Liver (tissue), 9 donors: ENCODE results near the gene C12orf57. TPM values are rescaled to one million over a fixed set of nuclear protein-coding genes. Genes with fewer than 3 reads are reported as not detected.

Experiments used
- DNase-seq: peaks from one replicate; pipeline ENCODE4 v3.0.0-alpha.2; 2017; ENCODE audit warnings: low spot score
- H3K27ac ChIP-seq, 2 donors: one replicate each; pipeline ENCODE4 v1.7.0; 2013; ENCODE audit warnings: inconsistent platforms in 2 of 2, low read length in 2 of 2, control low read depth in 1 of 2, low read depth in 1 of 2, mild to moderate bottlenecking in 1 of 2
- H3K27me3 ChIP-seq, 4 donors: one replicate each; pipeline versions ENCODE4 v1.6.1 to v1.7.0; 2013; ENCODE audit warnings: low read length in 3 of 4, inconsistent platforms in 1 of 4, mild to moderate bottlenecking in 1 of 4, moderate library complexity in 1 of 4; ENCODE audit not compliant: control insufficient read depth in 4 of 4, insufficient read depth in 4 of 4
- H3K36me3 ChIP-seq, 4 donors: one replicate each; pipeline versions ENCODE4 v1.6.1 to v1.7.0; 2013; ENCODE audit warnings: low read length in 3 of 4, mild to moderate bottlenecking in 3 of 4, low read depth in 1 of 4, moderate library complexity in 1 of 4; ENCODE audit not compliant: control insufficient read depth in 4 of 4, insufficient read depth in 3 of 4
- H3K4me1 ChIP-seq, 4 donors: one replicate each; pipeline versions ENCODE4 v1.6.1 to v1.7.0; 2013; ENCODE audit warnings: low read length in 3 of 4, mild to moderate bottlenecking in 3 of 4, moderate library complexity in 1 of 4; ENCODE audit not compliant: control insufficient read depth in 4 of 4, insufficient read depth in 4 of 4
- H3K4me3 ChIP-seq, 3 donors: one replicate each; pipeline versions ENCODE4 v1.6.1 to v1.7.0; 2013; ENCODE audit warnings: low read length in 3 of 3, control low read depth in 1 of 3, low read depth in 1 of 3, mild to moderate bottlenecking in 1 of 3
- H3K9ac ChIP-seq, 2 donors: one replicate each; pipeline ENCODE4 v1.7.0; 2013; ENCODE audit warnings: low read length in 2 of 2, mild to moderate bottlenecking in 2 of 2, moderate library complexity in 2 of 2, control low read depth in 1 of 2, low read depth in 1 of 2
- H3K9me3 ChIP-seq, 4 donors: one replicate each; pipeline versions ENCODE4 v1.6.1 to v1.7.0; 2013; ENCODE audit warnings: low read length in 3 of 4; ENCODE audit not compliant: control insufficient read depth in 4 of 4
- ATF3 ChIP-seq: IDR thresholded peaks from 2 replicates; pipeline ENCODE4 v1.6.1; 2016; ENCODE audit warnings: antibody characterized with exemption
- CTCF ChIP-seq: fragments of 150-350 bp; IDR thresholded peaks from 2 replicates; pipeline ENCODE4 v1.5.1; 2017; ENCODE audit warnings: improper control_type of control experiment, low read depth, low read length; ENCODE audit not compliant: missing input control
- EGR1 ChIP-seq, 2 donors: IDR thresholded peaks; 2 replicates each; pipeline ENCODE4 v1.6.1; 2016 to 2018; ENCODE audit warnings: antibody characterized with exemption in 2 of 2, low read depth in 2 of 2
- FOXA1 ChIP-seq: IDR thresholded peaks from 2 replicates; pipeline ENCODE4 v1.6.1; 2016; ENCODE audit warnings: antibody characterized with exemption
- FOXA2 ChIP-seq: IDR thresholded peaks from 2 replicates; pipeline ENCODE4 v1.6.1; 2016; ENCODE audit warnings: antibody characterized with exemption
- NR2F2 ChIP-seq: IDR thresholded peaks from 2 replicates; pipeline ENCODE4 v1.6.1; 2016; ENCODE audit warnings: antibody characterized with exemption
- RXRA ChIP-seq, 2 donors: IDR thresholded peaks; 2 replicates each; pipeline ENCODE4 v1.6.1; 2017 to 2018; ENCODE audit warnings: antibody characterized with exemption in 2 of 2, mild to moderate bottlenecking in 1 of 2
- SP1 ChIP-seq: IDR thresholded peaks from 2 replicates; pipeline ENCODE4 v1.6.1; 2018; ENCODE audit warnings: antibody characterized with exemption, mild to moderate bottlenecking
- WGBS: extraction: QIAGEN DNeasy Blood & Tissue Kit; methylation state at CpG from one replicate; pipeline ENCODE4 v1.1.7; 2013; 5-methylcytosine and 5-hydroxymethylcytosine counted together
- polyA plus RNA-seq, 2 donors: library from polyadenylated mRNA; stranded (reverse) in 1 of 2; unstranded in 1 of 2; fragments of 200-250 nt in 1 of 2; fragments of >200 nt in 1 of 2; fragmentation: Nextera tagmentation in 1 of 2; extraction: Ambion mirVana in 1 of 2; gene quantifications; one replicate each; pipeline versions ENCODE4 v1.2.1 to v1.2.3, GENCODE V29; 2013 to 2015
- total RNA-seq, 2 donors: library from RNA; depleted of rRNA; stranded (reverse); fragments of >200 nt; gene quantifications; one replicate each; pipeline ENCODE4 v1.2.3, GENCODE V29; 2014
- TF ChIP-seq, protein P1 (sequence below): IDR thresholded peaks from 2 replicates; pipeline ENCODE4 v1.6.1; 2016; ENCODE audit warnings: antibody characterized with exemption, mild to moderate bottlenecking
- TF ChIP-seq, protein P2 (sequence below): IDR thresholded peaks from 2 replicates; pipeline ENCODE4 v1.6.1; 2016; ENCODE audit warnings: antibody characterized with exemption
- donor health status: healthy.
- donor health status: healthy.
- donor health status: healthy.
- donor health status: healthy.
- donor health status: healthy.

C12orf57 gene
- total and polyA plus RNA-seq, 4 donors: 49.2 to 193 (median 65.7) TPM

GRCh38 chr12:6942331-6942665 lies 1.5 kb upstream of the C12orf57 start:
- peaks cover 15 to 63% (median 46%) of the 10 kb centered on the region in 4 donors for H3K4me1 ChIP-seq
- H3K27ac ChIP-seq: peak overlapping the region; percentile 24 to 47

DNA sequence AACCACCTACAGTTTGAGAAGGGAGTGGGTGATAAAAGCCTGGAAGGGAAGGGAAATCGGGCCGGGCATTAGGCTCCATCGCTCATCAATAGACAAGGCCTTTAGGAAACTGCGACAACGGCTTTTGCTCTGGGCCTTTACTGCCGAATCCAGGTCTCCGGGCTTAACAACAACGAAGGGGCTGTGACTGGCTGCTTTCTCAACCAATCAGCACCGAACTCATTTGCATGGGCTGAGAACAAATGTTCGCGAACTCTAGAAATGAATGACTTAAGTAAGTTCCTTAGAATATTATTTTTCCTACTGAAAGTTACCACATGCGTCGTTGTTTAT lies 467 bp upstream of the C12orf57 start:
- Histone ChIP-seq H3K36me3 (no peaks in the 10 kb centered on the region), H3K27me3 (no peaks in the 10 kb centered on the region), H3K27ac (peak overlapping the region; percentile 86 to 96), H3K9ac (peak overlapping the region; percentile 34 to 82), H3K4me3 (peak overlapping the region in 2 of 3 donors; percentile 56 to 66), H3K9me3 (no peaks in the 10 kb centered on the region), H3K4me1 (peaks cover 12 to 58% (median 42%) of the 10 kb centered on the region in 4 donors)
- WGBS: 2% methylated on average over 13 of the region's 13 CpGs
- peak; percentile 72 for DNase-seq
- no peak for TF ChIP-seq SP1
- no peak for TF ChIP-seq EGR1 (IDR thresholded peaks at IDR 0.05; ENCODE audit: low read depth in 2 of 2)
- TF ChIP-seq FOXA1: no peak
- TF ChIP-seq, protein P1, sequence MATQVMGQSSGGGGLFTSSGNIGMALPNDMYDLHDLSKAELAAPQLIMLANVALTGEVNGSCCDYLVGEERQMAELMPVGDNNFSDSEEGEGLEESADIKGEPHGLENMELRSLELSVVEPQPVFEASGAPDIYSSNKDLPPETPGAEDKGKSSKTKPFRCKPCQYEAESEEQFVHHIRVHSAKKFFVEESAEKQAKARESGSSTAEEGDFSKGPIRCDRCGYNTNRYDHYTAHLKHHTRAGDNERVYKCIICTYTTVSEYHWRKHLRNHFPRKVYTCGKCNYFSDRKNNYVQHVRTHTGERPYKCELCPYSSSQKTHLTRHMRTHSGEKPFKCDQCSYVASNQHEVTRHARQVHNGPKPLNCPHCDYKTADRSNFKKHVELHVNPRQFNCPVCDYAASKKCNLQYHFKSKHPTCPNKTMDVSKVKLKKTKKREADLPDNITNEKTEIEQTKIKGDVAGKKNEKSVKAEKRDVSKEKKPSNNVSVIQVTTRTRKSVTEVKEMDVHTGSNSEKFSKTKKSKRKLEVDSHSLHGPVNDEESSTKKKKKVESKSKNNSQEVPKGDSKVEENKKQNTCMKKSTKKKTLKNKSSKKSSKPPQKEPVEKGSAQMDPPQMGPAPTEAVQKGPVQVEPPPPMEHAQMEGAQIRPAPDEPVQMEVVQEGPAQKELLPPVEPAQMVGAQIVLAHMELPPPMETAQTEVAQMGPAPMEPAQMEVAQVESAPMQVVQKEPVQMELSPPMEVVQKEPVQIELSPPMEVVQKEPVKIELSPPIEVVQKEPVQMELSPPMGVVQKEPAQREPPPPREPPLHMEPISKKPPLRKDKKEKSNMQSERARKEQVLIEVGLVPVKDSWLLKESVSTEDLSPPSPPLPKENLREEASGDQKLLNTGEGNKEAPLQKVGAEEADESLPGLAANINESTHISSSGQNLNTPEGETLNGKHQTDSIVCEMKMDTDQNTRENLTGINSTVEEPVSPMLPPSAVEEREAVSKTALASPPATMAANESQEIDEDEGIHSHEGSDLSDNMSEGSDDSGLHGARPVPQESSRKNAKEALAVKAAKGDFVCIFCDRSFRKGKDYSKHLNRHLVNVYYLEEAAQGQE: no peak
- no peak for TF ChIP-seq CTCF
- TF ChIP-seq FOXA2: no peak

More at GRCh38 chr12:6942331-6942665, 1.5 kb upstream of the C12orf57 start:
- WGBS: 92% methylated on average over 11 of the region's 11 CpGs
- Histone ChIP-seq H3K4me3 (no peak overlapping the region), H3K27me3 (no peaks in the 10 kb centered on the region), H3K9me3 (no peaks in the 10 kb centered on the region), H3K36me3 (no peaks in the 10 kb centered on the region), H3K9ac (no peak overlapping the region)
- DNase-seq: no peak
- TF ChIP-seq NR2F2 (no peak), ATF3 (no peak), CTCF (no peak), RXRA (IDR thresholded peaks at IDR 0.05) (no peak), FOXA1 (no peak), SP1 (no peak)
- TF ChIP-seq, protein P1: no peak
- TF ChIP-seq, protein P2, sequence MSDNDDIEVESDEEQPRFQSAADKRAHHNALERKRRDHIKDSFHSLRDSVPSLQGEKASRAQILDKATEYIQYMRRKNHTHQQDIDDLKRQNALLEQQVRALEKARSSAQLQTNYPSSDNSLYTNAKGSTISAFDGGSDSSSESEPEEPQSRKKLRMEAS: no peak
